Ammon's horn (tissue), 1 donor: Measurements from ENCODE around the gene THEM4.
"Not testable (repeated sequence)": the region's sequence is repeated elsewhere in the genome, so short reads cannot be mapped to it uniquely, and the experiment has no call there.

Experiments
- DNase-seq: peaks from one replicate; pipeline ENCODE4 v3.0.0-alpha.2; 2016; ENCODE audit warnings: low spot score

The THEM4 gene

GRCh38 chr1:151934048-151934493 lies 24.8 kb upstream of the THEM4 start:
- peak; percentile 59 for DNase-seq

GRCh38 chr1:151924691-151925587 lies 15.6 kb upstream of the THEM4 start:
- DNase-seq, result no peak

DNA sequence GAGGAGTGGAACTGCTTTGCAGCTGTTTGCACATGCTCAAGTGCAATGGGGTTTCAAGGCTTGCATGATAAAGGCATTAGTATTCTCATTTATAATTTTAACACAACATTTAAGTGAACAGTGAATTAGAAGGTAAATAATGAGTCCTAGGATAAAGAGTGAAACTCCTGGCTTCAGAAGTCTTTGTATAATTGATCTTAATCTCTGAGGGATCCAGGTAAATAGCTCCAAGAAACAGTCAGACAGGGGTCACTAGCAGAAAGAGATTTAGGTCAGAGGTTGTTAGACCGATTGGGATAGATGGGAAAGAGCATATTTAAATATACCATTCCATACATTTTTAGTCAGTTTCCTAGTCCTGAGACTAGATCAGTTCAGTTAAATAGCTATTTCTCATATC lies 14.1 kb upstream of the THEM4 start:
- DNase-seq, result no peak

DNA sequence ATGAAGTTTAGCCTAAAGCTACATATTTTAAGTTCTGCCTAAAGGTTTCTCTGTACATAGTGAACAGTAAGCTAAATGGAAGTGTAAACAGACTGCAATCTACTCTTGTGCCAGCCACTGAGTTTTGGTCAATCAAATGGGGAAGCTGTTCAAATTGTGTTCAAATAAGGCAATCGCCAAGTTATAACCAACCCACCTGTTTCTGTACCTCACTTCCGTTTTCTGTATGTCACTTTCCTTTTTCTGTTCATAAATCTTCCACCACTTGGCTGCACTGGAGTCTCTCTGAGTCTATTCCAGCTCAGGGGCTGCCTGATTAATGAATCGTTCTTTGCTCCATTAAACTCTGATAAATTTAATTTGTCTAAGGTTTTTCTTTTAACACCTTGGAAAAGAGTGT lies 10.8 kb upstream of the THEM4 start:
- no peak for DNase-seq

DNA sequence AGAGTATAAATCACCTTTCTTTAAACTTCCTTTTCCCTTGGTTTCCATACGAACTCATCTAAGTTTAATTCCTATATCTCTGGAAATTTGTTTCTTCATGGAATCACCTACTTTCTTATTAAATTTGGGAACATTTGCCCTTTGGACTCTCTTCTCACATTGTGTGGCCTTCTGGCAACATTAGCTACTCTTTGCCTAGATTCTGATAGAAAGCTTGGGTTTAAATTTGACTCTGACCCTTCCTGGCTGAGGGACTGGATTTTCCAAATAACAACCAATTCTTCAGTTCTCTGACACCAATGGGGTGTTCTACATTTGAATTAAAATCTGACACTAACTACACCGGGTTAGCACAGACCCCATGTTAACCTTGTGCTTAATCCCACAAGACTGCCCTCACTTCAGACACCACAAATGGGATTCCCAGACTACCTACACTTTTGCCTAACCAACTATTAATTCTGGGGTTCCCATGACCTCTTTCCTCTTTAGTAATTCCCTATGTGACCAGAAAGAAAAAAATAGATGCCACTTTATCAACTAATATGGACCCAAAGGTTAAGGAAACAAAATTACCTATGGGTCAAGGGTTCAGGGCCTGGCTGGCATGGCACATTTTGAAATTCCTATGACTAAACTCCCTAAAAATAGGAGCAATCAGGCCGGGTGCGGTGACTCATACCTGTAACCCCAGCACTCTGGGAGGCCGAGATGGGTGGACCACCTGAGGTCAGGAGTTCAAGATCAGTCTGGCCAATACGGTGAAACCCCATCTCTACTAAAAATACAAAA lies 9.7 kb upstream of the THEM4 start:
- no peak for DNase-seq

DNA sequence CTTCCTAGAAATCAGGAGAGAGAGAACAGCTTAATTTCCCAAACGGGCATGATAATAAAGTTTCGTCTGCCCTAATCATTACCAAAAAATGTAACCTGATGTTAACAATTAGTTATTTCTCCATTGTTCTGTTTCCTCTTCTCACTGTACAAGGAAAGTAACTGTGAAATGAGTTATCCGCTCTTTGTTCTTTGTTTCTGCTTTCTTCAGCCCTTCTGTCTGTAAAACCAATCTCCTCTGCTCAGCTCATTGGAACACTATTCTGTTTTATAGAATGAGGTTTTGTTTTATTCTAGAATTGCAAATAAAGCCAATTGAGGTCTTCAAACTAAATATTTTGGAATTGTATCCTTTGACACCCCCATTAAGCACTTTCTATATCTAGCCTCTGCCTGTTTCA lies 8.8 kb upstream of the THEM4 start:
- DNase-seq, result no peak

- DNase-seq, result no peak
These were observed 7.5 kb upstream of the THEM4 start for GRCh38 chr1:151916726-151917370.

GRCh38 chr1:151915061-151915686 lies 5.9 kb upstream of the THEM4 start:
- DNase-seq, result no peak

DNA sequence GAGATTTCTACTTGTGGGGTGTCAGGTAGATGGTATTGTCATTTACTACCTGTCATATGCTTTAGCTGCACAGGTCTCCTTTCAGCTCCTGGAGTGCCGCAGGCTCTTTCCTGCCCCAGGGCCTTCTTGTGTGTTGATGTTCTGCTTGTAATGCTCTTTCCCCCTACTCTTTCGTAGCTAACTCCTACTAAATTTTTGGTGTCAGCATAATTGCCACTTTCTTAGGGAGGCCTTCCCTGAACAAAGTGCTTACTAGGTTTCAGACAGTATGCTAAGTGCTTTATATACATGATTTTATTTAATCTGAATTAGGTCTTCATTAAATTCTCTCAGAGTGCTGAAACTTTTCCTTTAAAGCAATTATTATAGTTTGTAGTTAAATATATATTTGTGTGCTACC lies 4.8 kb upstream of the THEM4 start:
- DNase-seq, result no peak

DNA sequence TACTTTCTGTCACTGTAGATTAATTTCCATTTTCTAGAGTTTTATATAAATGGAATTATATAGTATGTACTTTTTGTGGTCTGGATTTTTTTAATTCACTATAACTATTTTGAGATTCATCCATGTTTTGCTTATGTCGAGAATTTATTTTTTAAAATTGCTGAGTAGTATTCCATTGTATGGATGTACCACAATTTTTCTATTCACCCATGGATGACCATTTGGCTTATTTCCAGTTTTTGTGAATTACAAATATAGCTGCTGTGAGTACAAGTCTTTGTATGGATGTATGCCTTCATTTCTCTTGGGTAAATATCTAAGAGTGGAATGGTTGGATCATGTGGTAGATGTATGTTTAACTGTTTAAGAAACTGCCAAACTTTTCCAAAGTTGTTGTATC lies 3.7 kb upstream of the THEM4 start:
- no peak for DNase-seq

- no peak for DNase-seq
These were observed 1.1 kb downstream of the THEM4 start for GRCh38 chr1:151908228-151908691.

- DNase-seq, result no peak
These were observed 1.8 kb downstream of the THEM4 start for GRCh38 chr1:151907363-151908139.

DNA sequence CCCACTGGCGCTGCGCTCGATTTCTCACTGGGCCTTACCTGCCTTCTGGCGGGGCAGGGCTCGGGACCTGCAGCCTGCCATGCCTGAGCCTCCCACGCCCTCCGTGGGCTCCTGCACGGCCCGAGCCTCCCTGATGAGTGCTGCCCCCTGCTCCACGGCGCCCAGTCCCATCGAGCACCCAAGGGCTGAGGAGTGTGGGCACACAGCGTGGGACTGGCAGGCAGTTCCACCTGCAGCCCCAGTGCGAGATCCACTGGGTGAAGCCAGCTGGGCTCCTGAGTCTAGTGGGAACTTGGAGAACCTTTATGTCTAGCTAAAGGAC lies 3.0 kb downstream of the THEM4 start:
- DNase-seq, result not testable (repeated sequence)

- not testable (repeated sequence) for DNase-seq
These were observed 3.6 kb downstream of the THEM4 start for GRCh38 chr1:151905443-151906323.

GRCh38 chr1:151905070-151905442 lies 4.3 kb downstream of the THEM4 start:
- DNase-seq, result no peak

DNA sequence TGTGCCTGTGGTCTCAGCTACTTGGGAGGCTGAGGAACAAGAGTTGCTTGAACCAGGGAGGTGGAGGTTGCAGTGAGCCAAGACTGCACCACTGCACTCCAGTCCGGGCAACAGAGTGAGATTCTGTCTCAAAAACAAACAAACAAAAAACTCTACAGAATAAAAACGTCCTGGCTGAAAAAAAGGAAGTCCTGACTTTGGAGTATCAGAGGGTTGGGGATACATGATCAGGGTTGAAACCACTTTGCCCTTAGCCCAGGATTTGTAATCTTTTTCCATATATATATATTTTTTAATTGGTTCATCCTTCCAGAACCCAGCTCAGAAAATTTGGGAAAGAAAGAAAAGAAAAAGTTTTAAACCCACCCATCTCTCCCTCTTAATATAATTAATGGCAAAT lies 6.5 kb downstream of the THEM4 start:
- DNase-seq, result no peak

DNA sequence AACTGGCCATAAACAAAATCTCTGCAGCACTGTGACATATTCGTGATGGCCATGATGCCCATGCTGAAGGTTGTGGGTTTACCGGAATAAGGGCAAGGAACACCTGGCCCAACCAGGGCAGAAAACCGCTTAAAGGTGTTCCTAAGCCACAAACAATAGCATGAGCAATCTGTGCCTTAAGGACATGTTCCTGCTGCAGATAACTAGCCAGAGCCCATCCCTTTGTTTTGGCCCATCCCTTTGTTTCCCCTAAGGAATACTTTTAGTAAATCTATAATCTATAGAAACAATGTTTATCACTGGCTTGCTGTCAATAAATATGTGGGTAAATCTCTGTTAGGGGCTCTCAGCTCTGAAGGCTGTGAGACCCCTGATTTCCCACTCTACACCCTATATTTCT lies 8.5 kb downstream of the THEM4 start:
- DNase-seq, result not testable (repeated sequence)

DNA sequence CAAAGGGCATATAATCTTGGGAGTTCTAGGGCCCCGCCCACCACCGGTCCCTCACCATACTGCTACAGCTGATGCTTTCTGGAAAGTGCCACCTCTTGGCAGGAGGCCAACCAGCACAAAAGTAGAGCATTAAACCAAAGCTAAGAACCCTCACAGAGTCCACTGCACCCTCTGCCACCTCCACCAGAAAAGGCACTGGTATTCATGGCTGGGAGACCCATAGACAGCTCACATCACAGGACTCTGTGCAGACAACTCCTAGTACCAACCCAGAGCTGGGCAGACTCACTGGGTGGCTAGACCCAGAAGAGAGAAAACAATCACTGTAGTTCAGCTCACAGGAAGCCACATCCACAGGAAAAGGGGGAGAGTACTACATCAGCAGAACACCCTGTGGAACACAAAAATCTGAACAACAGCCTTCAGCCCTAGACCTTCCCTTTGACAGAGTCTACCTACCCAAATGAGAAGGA lies 10.8 kb downstream of the THEM4 start:
- DNase-seq, result no peak

DNA sequence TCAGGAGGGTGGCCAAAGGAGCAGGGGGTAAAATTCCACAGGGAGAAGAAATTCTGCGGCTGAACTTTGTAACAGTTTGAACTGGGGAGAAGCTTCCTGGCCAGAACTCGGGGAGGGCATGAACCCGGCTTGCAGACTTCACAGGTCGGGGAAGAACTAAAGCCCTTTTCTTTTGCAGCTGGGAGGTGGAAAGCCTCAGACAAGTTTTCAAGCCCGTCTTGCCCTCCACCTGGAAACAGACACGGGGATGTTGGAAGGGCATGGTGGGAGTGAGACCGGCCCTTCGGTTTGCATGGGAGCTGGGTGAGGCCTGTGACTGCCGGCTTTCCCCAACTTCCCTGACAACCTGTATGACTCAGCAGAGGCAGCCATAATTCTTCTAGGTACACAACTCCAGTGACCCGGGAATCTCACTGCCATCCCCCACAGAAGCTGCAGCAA lies 11.3 kb downstream of the THEM4 start:
- DNase-seq, result no peak
